Measurements from ENCODE around the gene ARHGAP22.

- TF ChIP-seq POLR2A (IDR thresholded peaks at IDR 0.05) (no peak), CTCF (IDR thresholded peaks at IDR 0.05) (no peak)
Measured at GRCh38 chr10:48533951-48534720, 70.7 kb downstream of the ARHGAP22 start.

Data from heart left ventricle (tissue), 13 donors.